ENCODE measurements around the gene MYPOP.

DNA sequence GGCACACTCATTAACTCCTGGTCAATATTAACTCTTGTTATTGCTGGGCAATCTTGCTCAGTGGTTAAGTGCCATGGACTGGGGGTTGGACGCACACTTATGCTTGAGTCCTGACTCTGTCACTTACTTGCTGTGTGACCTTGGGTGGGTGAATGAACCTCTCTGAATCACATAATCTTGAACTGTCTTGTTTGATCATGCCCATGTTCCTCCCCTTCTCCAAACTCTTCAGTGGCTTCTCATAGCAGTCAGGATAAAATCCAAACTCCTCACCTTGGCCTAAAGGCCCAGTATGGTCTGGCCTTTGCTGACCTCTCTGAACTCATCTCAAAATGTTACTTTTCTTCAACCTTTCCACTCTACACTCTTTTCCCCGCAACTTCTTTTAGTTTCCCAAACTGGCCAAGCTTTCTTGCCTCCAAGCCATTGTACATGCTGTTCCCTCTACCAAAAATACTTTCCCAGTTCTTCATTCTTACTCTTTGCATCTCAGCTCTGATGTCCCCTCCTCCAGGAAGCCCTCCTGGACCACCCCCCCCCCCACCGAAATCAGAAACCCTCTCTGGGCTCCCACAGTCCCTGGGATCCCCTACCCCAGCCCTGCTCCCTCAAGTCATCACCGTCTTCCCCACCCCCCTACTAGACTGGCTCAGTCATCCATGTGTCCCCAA is 2.4 kb downstream of the MYPOP start:
- TF ChIP-seq TAF1 (IDR thresholded peaks at IDR 0.05; ENCODE audit: borderline replicate concordance, insufficient read depth, low read length) = no peak
- TF ChIP-seq, protein P1, sequence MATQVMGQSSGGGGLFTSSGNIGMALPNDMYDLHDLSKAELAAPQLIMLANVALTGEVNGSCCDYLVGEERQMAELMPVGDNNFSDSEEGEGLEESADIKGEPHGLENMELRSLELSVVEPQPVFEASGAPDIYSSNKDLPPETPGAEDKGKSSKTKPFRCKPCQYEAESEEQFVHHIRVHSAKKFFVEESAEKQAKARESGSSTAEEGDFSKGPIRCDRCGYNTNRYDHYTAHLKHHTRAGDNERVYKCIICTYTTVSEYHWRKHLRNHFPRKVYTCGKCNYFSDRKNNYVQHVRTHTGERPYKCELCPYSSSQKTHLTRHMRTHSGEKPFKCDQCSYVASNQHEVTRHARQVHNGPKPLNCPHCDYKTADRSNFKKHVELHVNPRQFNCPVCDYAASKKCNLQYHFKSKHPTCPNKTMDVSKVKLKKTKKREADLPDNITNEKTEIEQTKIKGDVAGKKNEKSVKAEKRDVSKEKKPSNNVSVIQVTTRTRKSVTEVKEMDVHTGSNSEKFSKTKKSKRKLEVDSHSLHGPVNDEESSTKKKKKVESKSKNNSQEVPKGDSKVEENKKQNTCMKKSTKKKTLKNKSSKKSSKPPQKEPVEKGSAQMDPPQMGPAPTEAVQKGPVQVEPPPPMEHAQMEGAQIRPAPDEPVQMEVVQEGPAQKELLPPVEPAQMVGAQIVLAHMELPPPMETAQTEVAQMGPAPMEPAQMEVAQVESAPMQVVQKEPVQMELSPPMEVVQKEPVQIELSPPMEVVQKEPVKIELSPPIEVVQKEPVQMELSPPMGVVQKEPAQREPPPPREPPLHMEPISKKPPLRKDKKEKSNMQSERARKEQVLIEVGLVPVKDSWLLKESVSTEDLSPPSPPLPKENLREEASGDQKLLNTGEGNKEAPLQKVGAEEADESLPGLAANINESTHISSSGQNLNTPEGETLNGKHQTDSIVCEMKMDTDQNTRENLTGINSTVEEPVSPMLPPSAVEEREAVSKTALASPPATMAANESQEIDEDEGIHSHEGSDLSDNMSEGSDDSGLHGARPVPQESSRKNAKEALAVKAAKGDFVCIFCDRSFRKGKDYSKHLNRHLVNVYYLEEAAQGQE (IDR thresholded peaks at IDR 0.05; ENCODE audit: insufficient read depth in 1 of 2, low read depth in 2 of 2, low read length in 2 of 2) = no peak
- TF ChIP-seq POLR2AphosphoS5 (IDR thresholded peaks at IDR 0.05; ENCODE audit: low read depth, low read length) = no peak
- no peak for TF ChIP-seq SIN3A (IDR thresholded peaks at IDR 0.05; ENCODE audit: borderline replicate concordance, insufficient read depth, low read length)
- no peak for TF ChIP-seq FOXP2 (optimal IDR thresholded peaks at IDR 0.05; ENCODE audit: borderline replicate concordance, extremely low read depth, extremely low read length, insufficient read depth)

All from PFSK-1 (cell line).